GM10266 (cell line): ENCODE results near the gene MBTPS2.

Experiments
- DNase-seq: peaks from one replicate; pipeline ENCODE4 v3.0.0; 2012; ENCODE audit errors: extremely low spot score
- TF ChIP-seq, protein P1 (sequence below): IDR thresholded peaks from 2 replicates; pipeline ENCODE4 v1.5.1; 2012; ENCODE audit warnings: mild to moderate bottlenecking, low read depth; ENCODE audit not compliant: control insufficient read depth, insufficient read depth; ENCODE audit errors: missing control alignments

MBTPS2 gene

DNA sequence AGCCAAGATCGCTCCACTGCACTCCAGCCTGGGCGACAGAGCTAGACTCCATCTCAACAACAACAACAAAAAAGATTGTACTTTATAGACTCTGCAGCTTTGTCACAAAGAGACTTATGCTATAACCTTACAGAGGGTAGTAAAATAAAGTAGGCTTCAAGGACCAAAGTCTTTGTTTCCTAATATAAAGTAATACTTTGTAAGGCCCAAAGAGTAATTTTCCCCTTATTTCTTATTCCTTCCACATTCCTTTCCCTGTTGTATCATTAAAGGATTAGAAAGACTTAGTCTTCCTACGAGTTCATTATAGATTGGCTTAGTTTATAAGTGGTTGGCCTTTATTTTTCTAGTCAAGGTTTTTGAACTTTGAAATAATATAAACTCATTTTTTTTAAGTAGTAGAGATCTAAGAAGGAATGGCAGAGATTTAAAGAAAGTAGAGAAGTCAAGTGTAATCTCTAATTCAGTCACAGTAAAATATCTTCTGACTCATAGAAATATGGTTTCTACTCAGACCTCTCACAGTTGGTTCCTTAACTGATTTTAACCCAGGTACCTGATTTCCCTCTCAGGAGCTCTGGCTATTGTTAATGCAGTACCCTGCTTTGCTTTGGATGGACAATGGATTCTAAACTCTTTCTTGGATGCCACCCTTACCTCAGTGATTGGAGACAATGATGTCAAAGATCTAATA lies 42.6 kb downstream of the MBTPS2 start:
- no peak for DNase-seq
- TF ChIP-seq, protein P1, sequence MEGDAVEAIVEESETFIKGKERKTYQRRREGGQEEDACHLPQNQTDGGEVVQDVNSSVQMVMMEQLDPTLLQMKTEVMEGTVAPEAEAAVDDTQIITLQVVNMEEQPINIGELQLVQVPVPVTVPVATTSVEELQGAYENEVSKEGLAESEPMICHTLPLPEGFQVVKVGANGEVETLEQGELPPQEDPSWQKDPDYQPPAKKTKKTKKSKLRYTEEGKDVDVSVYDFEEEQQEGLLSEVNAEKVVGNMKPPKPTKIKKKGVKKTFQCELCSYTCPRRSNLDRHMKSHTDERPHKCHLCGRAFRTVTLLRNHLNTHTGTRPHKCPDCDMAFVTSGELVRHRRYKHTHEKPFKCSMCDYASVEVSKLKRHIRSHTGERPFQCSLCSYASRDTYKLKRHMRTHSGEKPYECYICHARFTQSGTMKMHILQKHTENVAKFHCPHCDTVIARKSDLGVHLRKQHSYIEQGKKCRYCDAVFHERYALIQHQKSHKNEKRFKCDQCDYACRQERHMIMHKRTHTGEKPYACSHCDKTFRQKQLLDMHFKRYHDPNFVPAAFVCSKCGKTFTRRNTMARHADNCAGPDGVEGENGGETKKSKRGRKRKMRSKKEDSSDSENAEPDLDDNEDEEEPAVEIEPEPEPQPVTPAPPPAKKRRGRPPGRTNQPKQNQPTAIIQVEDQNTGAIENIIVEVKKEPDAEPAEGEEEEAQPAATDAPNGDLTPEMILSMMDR: no peak

DNA sequence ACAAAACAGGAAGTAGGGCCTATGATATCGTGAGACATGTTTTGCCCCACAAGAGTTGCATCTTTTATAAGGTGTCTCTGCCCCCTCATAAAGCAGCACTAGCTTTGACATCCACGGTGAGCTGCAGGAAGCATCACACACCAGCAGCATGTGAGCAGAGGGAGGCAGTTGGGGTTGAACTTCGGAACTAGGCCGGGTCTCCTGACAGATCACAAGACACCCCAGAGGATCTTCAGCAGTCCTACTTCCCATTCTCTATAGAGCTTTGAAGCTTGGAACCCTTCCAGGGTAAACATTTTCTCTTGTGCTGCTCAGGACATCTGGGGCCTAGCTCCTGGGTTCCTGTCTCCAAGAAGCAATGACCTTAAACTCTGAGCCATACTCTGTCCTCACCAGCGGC lies 43.8 kb downstream of the MBTPS2 start:
- TF ChIP-seq, protein P1: no peak
- DNase-seq: no peak

DNA sequence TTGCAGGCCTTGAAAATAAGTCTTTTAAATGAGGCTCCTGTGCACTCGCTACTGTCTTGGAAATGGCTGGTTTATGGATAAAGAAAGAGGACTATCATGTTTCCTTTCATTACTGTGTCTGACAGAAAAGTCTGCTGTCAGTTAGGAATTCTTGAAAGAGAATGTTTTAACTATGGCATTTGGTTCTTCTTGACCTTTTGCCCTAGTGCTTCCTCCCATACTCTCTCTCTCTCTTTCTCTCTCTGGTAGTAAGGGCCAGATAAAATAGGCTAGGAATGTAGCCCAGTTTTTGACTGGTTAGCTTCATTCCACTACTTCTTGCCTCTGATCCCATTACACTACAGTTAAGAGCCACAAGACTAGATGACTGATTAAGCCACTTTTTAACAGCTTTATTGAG lies 46.2 kb downstream of the MBTPS2 start:
- TF ChIP-seq, protein P1: no peak
- DNase-seq: no peak

DNA sequence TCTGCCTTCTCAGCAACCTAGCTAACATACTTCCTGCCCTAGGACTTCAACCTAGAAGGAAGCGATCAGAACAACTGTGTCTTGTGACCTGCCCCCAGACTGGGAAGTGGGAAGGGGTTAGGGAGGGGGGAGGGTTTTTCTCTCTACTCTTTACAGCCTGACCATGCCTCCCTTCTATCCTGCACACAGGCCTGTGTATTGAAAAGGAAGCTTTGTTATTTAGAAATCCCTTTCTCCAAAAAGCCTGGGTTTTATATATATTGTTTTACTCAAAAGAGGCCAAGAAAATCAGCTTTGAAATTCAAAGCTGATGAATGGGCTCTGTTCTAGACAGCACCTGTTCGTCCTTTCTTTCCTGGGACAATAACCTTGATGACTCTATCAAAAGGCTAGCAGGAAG lies 65.9 kb downstream of the MBTPS2 start:
- TF ChIP-seq, protein P1: no peak

DNA sequence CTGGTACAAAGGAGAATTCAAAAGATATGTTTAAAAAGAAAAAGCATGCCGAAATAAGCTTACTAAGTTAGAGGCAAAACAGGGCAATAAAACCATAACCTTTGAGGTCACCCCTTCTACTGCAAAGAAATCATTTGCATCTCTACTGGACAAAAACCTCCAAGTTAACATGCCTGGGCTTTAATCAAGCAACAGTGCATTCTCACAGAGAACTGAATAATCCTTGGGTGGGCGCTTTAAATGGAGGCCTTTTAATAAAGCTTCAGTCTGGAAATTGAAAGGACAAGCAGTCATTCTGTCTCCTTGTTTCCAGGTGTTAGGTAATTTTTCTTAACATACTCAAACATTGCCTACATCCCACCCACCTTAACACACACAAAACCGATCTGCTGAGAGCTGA lies 66.5 kb downstream of the MBTPS2 start:
- DNase-seq: no peak
- TF ChIP-seq, protein P1: no peak

More for the DNA sequence above, 65.9 kb downstream of the MBTPS2 start:
- no peak for DNase-seq

DNA sequence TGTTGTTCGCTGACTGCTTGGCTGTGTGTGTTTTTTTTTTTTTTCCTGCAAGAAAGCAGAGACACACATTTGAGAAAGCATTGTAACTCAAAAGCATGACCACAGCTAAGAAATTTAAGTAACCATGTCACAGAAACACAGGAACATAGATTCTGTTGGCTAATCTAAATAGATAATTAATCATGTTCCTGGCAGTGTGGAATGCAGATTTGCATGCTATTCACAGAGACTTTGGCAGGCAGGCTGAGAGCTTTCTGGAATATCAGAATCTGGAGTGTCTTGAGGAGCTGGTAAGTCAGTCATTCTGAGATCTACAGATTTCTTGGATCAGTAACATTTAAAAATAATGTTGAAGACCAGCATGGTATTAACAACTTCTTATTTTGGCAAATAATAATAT lies 67.8 kb downstream of the MBTPS2 start:
- TF ChIP-seq, protein P1: no peak

DNA sequence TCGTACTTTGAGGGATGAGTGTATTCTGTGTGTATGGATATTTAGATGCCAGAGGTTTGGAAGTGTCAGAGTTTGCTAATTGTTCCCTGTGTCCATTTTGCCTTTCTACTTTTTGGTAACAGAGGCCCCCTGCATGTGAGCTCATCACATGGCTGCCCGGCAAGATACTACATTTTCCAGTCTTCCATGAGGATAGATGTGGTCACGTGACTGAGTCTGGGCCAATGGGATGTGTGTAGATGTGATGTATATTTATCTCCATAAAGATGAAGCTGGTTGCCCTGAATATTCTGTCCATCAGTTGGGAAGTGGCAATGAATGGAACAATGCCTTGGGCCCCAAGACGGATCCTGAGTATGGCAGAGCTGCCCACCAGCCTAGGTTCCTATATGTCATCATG lies 72.1 kb downstream of the MBTPS2 start:
- TF ChIP-seq, protein P1: no peak
- no peak for DNase-seq

More for the DNA sequence above, 67.8 kb downstream of the MBTPS2 start:
- DNase-seq: no peak
